Measurements from ENCODE around the gene GOLGA6L1.
"Not testable (repeated sequence)": the region's sequence is repeated elsewhere in the genome, so short reads cannot be mapped to it uniquely, and the experiment has no call there.

Gene GOLGA6L1

GRCh38 chr15:23136722-23137121 lies at the start of gene GOLGA6L1:
Gene GOLGA6L1, minus strand, starts transcription at chr15:23136822. Its CDS starts 91 bp downstream, at chr15:23136731.
- DNase-seq (ENCODE audit: low spot score) = not testable (repeated sequence)

- not testable (repeated sequence) for DNase-seq (ENCODE audit: low spot score)
Observed at GRCh38 chr15:23181201-23181600, 44.6 kb upstream of the GOLGA6L1 start.

- DNase-seq (ENCODE audit: low spot score) = not testable (repeated sequence)
Observed at GRCh38 chr15:23180547-23180927, 43.9 kb upstream of the GOLGA6L1 start.

GRCh38 chr15:23179768-23180546 lies 43.3 kb upstream of the GOLGA6L1 start:
- DNase-seq (ENCODE audit: low spot score) = not testable (repeated sequence)

- DNase-seq (ENCODE audit: low spot score) = not testable (repeated sequence)
Observed at GRCh38 chr15:23176683-23177082, 40.1 kb upstream of the GOLGA6L1 start.

GRCh38 chr15:23175606-23176005 lies 39.0 kb upstream of the GOLGA6L1 start:
- DNase-seq (ENCODE audit: low spot score) = not testable (repeated sequence)

- not testable (repeated sequence) for DNase-seq (ENCODE audit: low spot score)
Observed at GRCh38 chr15:23174609-23175140, 38.1 kb upstream of the GOLGA6L1 start.

GRCh38 chr15:23132787-23133186 lies 3.8 kb downstream of the GOLGA6L1 start:
- not testable (repeated sequence) for DNase-seq (ENCODE audit: low spot score)

- no peak for DNase-seq (ENCODE audit: low spot score)
Observed at GRCh38 chr15:23118208-23118607, 18.4 kb downstream of the GOLGA6L1 start.

- DNase-seq (ENCODE audit: low spot score) = no peak
Observed at GRCh38 chr15:23095796-23096195, 40.8 kb downstream of the GOLGA6L1 start.

GRCh38 chr15:23083115-23083514 lies 53.5 kb downstream of the GOLGA6L1 start:
- no peak for DNase-seq (ENCODE audit: low spot score)

GRCh38 chr15:23081996-23082737 lies 54.5 kb downstream of the GOLGA6L1 start:
- DNase-seq (ENCODE audit: low spot score) = not testable (repeated sequence)

- DNase-seq (ENCODE audit: low spot score) = no peak
Observed at GRCh38 chr15:23081271-23081670, 55.4 kb downstream of the GOLGA6L1 start.

- DNase-seq (ENCODE audit: low spot score) = no peak
Observed at GRCh38 chr15:23079766-23080165, 56.9 kb downstream of the GOLGA6L1 start.

Data from LoVo (cell line).